H1 (cell line): ENCODE measurements around the gene PPP1CC. TPM values are rescaled to one million over a fixed set of nuclear protein-coding genes. Genes with fewer than 3 reads are reported as not detected.

Experiments used
- ATF2 ChIP-seq: IDR thresholded peaks from 2 replicates; pipeline ENCODE4 v1.6.1; 2012; ENCODE audit warnings: low read length, inconsistent platforms
- KDM1A ChIP-seq: fragments of 200-600, 300-600 bp; sonication (generic); IDR thresholded peaks from 2 replicates; pipeline ENCODE4 v1.7.1; 2016; ENCODE audit warnings: mild to moderate bottlenecking, low read length, borderline replicate concordance
- polyA plus RNA-seq, 7 experiments: library from polyadenylated mRNA; depleted of rRNA in 3 of 7; stranded (reverse) in 5 of 7; unstranded in 2 of 7; fragments of >200 nt in 5 of 7; fragments of 200-250 nt in 2 of 7; gene quantifications; 1 replicate in 5 of 7; 2 replicates in 1 of 7; 4 replicates in 1 of 7; pipeline versions ENCODE4 v1.2.1 to v1.2.3, GENCODE V29; 2011 to 2013; ENCODE audit warnings: missing spikeins in 2 of 7, mixed read lengths in 2 of 7
- total RNA-seq: library from RNA; stranded (reverse); fragmentation: NEBNext Ultra II Directional; extraction: Animal tissue kit (Norgen Biotek cat#: 25700); gene quantifications from 2 replicates; pipeline ENCODE4 v1.2.1, GENCODE V29; 2021

PPP1CC gene
- total and polyA plus RNA-seq, 2 of the 8 experiments (the other 6 are each of a cell fraction or from before 2014, with no cell fraction given): 193 to 350 TPM

DNA sequence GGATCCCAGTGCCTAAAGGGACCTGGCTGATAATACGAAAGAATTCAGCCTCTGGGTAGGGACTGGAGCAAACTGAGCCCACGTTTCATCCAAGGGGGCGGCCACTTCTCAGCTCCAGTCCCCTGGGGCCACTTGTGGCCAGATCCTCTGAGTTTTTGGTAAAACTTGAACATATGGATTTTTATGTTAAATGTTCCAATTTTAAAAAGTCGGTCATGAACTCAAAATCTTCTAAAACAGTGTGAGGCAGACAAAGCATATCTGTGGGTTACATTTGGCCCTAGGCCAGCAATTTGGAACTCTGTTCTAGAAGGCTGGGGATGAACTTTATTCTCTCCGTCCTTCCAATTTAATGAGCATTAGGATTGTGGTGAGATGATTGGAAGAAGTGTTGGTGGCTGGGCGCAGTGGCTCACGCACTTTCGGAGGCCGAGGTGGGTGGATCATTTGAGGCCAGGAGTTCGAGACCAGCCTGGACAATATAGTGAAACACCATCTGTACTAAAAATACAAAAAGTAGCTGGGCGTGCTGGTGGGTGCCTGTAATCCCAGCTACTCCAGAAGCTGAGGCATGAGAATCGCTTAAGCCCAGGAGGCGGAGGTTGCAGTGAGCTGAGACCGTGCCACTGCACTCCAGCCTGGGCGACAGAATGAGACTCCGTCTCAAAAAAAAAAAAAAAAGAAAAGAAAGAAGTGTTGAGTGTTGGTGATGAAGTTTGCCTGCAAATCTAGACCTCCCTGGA, 3.0 kb upstream of the PPP1CC start (continued):
- TF ChIP-seq ATF2 (no peak), KDM1A (no peak)
